GM21717 (cell line): ENCODE results near the gene EPHB1.

Experiments
- ATAC-seq: cut with Tn5 transposase; IDR thresholded peaks from one replicate; pipeline ENCODE4 v1.9.1; 2021; ENCODE audit warnings: mild to moderate bottlenecking, moderate library complexity; ENCODE audit not compliant: unreplicated experiment

EPHB1 gene

DNA sequence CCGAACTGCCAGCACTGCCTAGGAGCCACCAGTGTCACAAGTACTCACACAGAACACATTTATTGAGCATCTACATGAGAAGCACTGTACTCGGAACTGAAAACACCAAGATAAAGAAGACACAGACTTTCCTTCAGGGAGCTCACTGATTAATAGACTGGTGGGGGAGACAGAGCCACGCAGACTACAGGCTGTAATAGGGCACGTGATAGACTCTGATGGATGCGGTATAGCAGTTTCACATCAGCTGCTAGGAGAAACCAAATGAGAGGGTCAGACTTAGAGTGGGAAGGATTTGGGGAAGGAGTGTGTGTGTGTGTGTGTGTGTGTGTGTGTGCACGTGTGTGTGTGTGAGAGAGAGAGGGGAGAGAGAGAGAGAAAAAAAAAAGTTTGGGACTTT lies 12.1 kb downstream of the EPHB1 start:
- no peak for ATAC-seq

DNA sequence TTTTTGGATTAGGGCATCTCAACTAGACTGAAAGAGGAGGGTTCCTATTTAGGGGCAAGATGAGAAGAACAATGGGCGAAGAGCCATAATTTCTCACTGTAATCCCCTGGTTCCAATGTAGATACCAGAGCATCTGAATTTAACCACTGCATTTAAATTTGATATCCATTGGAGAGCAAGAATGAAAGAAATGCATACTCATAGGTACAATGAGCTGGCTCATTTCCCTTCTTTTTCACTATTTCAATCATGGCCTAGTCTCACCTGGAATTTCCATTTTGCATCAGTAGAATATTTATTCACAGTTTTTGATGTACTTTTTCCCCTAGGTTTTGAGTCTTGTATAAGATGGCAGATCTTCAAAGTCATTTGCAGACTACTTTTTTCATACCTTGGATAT lies 13.8 kb downstream of the EPHB1 start:
- no peak for ATAC-seq

DNA sequence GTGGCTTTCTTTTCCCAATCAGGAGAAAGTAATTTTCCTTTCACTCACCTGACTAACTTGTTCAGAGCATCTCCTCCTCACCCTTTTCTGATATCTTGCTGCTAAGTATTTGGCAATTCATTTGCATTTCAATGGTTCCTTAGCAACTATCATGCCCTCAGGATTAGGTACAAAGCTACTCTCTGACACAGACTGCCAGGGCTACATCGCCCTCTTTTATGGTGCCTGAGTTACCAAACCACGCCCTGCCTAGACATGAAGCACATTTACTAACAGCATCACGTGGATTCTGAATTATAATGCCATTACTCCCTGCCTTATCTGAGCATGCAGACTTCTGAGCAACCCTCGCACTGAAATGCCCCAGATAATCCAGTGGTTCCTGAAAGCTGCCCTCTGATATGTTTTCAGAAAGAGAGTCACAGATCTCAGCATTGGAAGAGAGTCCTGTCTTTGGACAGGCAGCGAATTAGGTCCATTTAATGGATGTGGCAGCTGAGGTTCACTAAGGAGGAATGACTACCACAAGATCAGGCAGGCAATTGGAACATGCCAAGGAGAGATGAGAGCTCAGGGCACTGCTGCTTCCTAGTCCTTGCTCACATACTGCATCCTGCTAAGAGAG lies 14.5 kb downstream of the EPHB1 start:
- ATAC-seq = no peak

DNA sequence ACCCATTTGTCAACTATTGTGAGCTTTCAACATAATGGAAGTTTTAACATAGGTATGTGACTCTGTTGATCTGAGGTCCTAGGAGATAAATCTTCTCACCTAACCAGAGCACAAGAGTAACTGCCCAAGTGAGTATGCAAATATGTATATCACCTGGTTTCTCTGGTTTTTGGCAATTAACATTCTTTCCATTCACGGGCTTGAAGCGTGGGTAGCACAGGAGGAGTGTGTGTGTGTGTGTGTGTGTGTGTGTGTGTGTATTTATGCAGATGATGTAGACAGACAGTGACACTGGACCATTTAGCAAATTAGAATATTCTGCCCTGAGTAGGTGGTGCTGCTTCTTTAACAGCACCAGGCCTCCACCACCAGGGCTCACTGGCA lies 15.0 kb downstream of the EPHB1 start:
- ATAC-seq = no peak

DNA sequence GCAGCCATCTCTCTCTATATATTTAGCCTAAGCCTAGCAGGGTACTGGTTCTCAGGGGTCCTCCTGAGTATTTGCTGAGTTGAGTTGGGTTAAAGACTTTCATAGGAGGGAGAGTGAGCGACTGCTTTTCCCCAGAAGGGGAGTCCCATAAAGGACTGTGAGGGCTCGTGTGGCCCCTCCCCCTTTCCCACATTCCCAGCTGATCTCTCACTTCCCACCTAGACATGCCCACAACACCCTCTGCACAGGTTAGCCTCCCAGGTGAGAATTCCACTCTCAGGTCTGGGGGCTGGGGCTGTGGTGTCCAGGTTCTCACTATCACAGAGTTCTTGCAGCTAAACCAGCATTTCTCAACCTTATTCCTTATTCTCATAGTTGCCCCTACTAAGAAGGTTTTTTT lies 15.8 kb downstream of the EPHB1 start:
- no peak for ATAC-seq

DNA sequence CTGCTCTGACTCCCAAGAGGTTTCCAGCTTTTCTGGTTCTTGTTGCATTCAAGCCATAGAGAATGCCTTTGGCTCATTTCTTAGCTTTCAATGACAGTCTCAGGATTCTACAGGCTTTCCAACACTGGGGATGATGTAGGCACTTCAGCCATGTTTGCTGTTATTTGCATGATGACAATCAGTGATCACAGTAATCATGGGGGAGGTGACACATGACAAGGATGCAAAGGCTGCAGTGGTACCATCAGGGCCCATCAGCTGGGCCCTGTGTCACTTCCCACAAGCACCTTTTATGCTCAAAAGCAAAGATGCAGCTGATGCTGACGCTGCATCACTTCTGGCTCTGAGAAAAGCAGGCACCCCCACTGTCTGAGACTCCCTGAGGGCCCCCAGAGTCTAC lies 18.6 kb downstream of the EPHB1 start:
- no peak for ATAC-seq

DNA sequence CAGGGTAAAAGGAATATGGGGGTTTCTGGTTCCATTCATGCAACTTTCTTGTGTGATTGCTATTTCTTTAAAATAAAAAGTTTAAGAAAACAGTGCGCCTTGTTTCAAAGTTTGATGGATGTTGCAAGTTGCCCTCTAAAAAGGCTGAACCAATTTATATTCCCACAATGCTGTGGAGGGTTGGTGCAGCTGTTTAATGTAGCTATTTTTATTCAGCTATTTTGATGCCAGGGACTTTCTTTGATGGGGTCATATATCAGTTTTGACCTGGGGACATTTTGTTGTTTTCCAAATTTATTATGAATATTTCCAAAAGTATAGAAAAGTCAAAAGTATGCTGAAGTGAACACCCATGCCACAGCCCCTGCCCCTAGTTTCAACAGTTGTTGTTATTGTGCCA lies 20.5 kb downstream of the EPHB1 start:
- ATAC-seq = no peak

DNA sequence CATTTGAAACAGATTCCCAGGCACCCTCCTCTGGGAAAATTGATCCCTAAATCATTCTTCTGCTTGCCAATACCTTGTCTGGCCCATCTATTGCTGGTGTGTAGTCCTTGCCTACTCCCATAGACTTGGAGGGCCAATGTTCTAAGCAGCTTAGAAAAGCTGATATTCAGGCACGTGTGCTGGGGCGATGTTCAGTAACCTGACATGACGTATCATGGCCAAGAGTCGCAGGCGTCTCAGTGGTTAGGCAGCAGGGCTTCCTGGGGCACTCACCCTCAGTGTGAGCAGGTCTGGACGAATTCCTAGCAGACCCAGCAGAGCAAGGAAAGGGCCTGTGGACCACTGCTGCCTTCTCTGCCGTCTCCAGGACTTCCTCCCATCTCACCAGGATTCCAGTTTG lies 21.6 kb downstream of the EPHB1 start:
- ATAC-seq = no peak

DNA sequence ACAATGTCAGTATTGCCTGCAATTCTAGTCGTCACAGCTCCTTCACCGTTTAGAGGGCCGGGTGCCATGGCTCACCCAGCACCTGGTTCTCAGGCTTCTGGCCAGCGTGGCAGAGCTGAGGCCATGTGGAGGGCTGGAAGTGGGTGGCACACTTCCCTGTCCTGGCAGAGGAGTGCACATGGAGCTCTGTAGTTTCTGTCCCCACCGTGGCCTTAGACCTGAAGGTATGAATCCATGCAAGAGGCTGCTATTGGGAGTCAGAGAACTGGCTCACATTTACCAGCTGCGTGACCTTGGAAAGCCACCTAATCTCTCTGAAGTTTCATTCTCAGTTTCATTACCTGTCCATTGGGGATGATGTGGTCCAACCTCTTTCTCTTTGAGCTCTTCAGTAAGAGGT lies 22.2 kb downstream of the EPHB1 start:
- ATAC-seq = peak; percentile 70

DNA sequence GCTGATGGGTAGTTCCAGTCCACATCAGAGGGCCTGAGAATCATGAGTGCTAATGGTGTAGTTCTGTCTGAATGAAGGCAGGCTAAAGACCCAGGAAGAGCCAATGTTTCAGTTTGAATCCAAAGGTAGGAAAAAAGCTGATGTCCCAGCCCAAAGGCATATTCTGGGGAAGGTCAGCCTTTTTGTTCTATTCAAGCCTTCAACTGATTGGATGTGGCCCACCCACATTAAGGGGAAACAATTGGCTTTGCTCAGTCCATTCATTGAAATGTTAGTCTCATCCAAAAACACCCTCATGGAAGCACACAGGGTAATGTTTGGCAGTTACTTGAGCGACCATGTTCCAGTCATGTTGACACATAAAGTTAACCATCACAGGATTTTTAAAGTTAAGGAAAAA lies 25.9 kb downstream of the EPHB1 start:
- no peak for ATAC-seq

DNA sequence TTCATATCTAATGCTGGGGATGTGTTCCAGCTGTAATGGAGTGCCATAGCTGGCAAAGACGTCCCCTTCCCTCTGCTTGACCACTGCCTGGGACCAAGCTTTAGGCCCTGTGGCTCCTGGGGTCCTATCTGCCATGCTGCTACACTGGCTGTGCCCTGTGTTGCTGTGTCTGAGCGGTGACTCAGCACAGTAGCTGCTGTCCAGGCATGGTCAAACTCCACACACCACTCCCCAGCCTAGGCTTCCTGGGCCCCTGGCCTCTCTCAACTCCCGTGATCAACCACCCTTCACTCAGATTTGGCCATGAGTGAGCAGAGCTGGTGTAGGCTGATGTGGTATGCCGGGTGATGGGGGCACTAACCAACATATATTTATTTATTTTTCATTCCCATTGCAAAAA lies 27.0 kb downstream of the EPHB1 start:
- ATAC-seq = no peak

DNA sequence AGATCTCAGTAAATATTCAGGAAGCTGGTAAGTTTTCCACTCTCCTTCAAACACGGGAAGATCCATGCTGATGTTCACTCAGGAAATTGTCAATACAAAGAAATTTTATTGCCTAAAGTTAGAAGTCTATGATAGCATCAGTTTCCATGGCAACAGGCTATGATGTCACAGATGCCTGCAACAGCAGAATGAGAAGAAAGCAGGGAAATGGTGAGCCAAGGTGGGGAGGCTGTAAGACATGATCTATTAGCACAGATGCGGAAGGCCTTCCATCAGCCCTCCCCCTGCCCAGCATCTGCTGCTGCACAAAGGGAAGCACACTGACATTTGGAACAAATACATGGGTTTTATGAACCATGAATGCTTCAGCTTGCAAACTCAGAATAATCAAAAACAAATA lies 28.6 kb downstream of the EPHB1 start:
- no peak for ATAC-seq

DNA sequence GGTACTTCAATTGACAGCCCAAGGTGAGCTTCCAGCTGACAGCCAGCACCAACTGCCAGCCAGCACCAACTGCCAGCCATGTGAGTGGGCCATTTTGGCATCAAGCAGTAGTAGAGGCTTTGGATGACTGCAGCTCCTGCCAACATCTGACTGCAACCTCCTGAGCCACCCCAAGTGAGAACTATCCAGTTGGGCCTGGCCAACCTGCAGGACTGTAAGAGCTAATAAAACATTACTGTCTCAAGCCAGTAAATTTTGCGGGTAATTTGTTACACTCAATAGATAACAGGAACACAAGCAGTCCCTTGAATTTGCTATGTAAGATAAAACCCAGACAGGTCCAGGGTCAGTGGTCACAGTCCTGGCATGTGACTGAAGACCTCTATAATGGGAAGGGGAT lies 29.7 kb downstream of the EPHB1 start:
- ATAC-seq = no peak

DNA sequence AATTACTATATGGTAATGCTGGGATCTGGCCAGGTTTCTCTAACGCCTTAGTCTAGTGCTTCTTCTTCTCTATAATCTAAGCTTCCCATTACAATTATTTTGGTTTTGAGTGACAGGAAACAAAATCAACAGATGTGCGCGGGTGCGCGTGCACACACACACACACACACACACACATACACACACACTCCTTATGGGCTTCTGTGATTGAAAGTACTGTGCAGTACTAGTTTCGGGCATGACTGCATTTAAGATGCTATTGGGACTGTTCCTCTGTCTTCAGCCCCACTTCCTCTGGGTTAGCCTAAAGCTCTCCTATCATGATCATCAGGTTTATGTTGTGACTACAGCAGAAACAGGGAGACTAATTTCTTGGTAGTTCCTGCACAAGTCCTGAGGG lies 32.2 kb downstream of the EPHB1 start:
- ATAC-seq = peak; percentile 59

DNA sequence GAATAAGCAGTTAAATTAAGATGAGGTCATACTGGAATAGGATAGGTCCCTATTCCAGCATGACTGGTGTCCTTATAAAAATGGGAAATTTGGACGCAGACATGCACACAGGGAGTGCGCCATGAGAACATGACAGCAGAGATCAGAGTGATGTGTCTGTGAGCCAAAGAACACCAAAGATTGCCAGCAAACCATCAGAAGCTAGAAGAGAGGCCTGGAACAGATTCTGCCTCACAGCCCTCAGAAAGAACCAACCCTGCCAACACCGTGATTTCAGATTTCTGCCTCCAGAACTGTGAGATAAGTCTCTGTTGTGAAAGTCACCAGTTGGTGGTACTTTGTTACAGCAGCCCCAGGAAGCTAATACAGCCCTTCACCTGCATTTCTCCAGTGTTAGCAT lies 34.7 kb downstream of the EPHB1 start:
- ATAC-seq = no peak

DNA sequence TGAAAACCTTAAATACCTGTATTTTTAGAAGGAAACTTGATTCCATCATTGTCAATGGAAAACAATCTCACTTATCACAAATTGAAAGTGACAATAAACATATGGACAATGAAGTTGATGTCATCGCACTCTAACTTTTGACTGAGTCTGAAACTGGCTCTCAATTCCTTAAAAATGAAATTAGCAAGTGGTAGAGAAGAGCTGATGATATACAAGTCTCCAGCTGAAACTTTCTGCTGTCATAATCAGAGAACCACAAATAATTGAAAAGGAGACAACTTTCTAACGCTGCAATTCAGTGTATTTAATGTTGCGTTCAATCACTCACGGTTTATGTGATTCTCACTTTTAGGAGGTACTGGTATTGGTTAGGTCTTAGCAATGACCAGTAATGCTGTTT lies 37.5 kb downstream of the EPHB1 start:
- ATAC-seq = no peak

DNA sequence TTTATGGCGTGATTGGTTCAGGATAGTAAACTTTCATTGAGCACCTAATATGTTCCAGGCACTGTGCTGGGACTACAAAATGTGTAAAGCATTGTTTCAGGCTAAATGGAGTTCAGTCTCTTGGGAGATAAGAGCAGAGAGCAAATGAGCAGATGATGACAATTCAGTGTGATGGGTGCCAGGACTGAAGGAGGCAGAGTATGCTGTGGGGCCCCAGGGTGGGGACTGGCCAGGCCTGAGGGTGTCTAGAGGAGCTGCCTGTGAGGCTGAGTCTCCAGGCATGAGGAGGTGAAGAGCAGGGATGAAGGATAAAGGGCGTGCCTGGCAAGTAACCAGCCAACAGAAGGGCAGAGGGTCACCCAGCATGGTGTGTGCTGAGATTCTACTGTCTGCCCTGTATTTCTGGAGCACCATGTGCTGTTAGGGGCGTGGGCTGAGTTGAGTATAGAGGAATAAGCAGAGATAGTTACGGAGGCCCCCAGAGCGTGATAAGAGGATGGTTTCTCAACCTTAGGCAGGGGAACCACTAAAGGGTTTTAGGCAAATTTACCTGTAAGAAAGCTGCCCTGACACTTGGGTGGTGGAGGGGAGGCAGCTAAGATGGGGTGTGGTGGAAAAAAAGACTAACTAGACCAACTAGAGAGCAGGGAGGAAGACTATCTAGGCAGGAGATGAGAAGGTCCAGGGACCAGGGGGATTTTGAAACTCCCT lies 38.5 kb downstream of the EPHB1 start:
- peak; percentile 67 for ATAC-seq

DNA sequence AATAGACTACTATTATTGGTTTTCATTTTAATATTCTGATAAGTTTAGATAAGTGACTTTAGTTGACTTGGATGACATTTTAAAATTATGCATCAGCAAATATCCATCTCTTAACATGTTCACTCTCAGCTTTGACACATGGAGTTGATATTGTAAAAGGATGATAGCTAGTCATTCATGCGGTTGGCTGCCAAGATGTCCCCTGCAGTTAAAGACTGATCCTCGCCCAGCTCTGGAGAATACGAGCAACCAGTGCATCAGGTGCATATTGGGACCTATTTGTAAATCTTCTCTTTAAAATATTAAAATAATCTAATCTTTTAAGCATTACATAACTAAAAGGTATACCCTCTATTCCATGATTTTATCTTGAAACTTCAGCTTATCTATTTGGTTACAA lies 41.9 kb downstream of the EPHB1 start:
- ATAC-seq = no peak

DNA sequence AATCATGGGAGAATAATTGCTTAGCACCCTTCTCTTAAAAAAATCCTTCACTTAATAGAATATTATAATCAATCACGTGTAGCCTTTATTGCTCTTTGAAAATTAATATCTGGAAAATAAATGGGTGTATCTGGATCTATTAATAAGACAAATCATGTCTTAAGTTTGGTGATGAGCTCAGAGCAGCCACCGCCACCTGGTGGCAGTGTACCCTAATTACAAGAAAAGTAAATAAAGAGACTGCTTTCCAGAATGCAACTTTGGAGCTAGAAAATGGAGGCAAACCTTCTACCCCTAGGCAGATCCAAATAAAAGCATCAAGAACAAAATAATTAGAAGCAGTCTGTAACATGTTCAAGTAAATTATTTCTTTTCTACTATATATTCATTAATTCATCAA lies 43.5 kb downstream of the EPHB1 start:
- ATAC-seq = no peak

DNA sequence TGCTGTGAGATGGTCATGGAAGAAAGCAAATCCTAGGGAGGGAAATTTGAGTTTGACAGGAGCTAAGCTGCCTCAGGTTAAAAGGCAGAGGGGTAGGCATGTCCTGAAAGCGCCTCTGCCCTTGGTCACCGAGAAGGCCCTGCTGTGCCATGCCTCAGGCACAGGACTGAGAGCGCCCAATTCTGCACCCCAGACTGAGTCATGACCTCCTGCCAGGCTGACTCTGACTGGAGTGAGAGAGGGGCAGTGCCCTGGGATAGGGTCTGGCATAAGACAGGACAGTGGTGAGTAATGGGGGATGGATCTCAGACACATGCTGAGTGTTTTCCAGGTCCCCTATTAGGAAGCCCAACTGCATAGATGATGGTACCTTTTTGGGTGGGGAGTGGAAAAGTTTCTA lies 44.4 kb downstream of the EPHB1 start:
- ATAC-seq = no peak

DNA sequence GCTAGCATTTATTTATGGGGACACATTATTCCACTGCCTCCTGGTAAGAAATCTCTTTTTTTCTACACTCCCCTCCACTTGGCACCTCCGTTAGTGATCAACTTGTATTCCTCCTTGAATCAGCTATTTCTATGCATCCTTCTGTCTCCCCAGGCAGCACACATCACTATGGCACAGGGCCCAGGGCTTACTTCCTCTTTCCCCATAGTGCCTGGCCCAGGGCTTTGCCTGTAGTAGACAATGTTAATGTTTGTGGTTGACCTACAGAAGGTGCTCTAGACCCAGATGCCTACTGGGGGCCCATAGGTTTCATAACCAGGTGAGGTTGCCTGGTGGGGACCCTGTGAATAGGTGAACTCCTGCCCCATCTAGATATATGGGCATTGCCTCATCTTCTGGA lies 44.9 kb downstream of the EPHB1 start:
- ATAC-seq = peak; percentile 84

DNA sequence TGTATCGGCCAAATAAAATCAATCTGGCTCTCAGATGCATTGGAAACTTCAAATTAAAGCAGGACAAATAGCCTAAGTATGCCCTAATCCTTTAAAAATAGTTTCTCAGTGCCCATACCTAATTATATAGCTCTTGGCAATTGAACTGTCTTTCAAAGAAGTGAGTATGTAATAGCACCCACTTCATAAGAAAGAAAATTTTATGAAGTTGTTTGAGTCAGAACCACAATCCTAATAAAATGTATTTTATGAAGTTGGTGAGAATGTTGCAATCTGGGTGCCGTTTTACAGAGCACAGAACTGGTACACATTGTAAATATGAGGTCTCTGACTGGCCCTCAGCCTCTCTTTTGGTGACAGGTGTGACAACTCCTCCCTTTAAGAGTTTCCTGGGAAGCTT lies 45.4 kb downstream of the EPHB1 start:
- ATAC-seq = no peak

DNA sequence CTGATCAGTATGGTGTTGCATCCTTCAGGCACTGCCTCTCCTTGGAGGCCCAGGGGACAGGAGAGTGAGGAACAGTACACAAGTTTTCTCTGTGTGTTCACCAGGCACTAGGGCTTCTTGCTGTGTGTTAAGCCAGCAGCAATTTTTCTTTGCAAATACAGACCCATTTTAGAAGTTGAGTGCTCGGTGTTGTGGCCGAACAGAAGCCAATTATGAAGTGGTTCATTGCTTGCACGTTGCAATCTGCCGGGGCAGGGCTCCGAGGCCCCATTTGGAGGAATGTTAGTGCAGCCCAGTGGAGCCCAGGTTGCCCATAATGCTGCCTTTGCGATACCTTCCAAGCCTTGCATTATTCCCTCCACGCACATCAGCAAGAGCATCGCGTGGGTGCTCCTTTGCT lies 51.0 kb downstream of the EPHB1 start:
- no peak for ATAC-seq
